Suprapubic skin (tissue), 4 donors: Measurements from ENCODE around the gene TMC2. TPM values are rescaled to one million over a fixed set of nuclear protein-coding genes. Genes with fewer than 3 reads are reported as not detected.

Source experiments
- DNase-seq, 2 donors: peaks; one replicate each; pipeline ENCODE4 v3.0.0-alpha.2; 2019; ENCODE audit warnings: low spot score in 2 of 2
- H3K27ac ChIP-seq: fragments of 200-600 bp; sonication (generic); one replicate; pipeline ENCODE4 v1.5.1; 2019
- H3K27me3 ChIP-seq: fragments of 200-600 bp; sonication (generic); one replicate; pipeline ENCODE4 v1.5.1; 2019
- H3K36me3 ChIP-seq: fragments of 200-600 bp; sonication (generic); one replicate; pipeline ENCODE4 v1.5.1; 2019
- H3K4me1 ChIP-seq: fragments of 200-600 bp; sonication (generic); one replicate; pipeline ENCODE4 v1.5.1; 2019
- H3K4me3 ChIP-seq: fragments of 200-600 bp; sonication (generic); one replicate; pipeline ENCODE4 v1.5.1; 2019; ENCODE audit warnings: mild to moderate bottlenecking
- H3K9me3 ChIP-seq: fragments of 200-600 bp; sonication (generic); one replicate; pipeline ENCODE4 v1.5.1; 2019
- CTCF ChIP-seq, 2 donors: fragments of 200-600 bp in 1 of 2; fragments of 450-650 bp in 1 of 2; sonication (generic) in 1 of 2; IDR thresholded peaks; one replicate each; pipeline ENCODE4 v1.5.1; 2016 to 2019; ENCODE audit warnings: antibody characterized with exemption in 2 of 2, mild to moderate bottlenecking in 1 of 2, moderate library complexity in 1 of 2
- EP300 ChIP-seq: sonication (generic); formaldehyde crosslinking; IDR thresholded peaks from one replicate; pipeline ENCODE4 v1.6.1; 2017; ENCODE audit warnings: antibody characterized with exemption
- POLR2A ChIP-seq, 2 donors: fragments of 450-650 bp; IDR thresholded peaks; one replicate each; pipeline ENCODE4 v1.6.1; 2017; ENCODE audit warnings: antibody characterized with exemption in 2 of 2, mild to moderate bottlenecking in 2 of 2, moderate library complexity in 2 of 2
- POLR2AphosphoS5 ChIP-seq, 3 donors: sonication (generic); formaldehyde crosslinking; IDR thresholded peaks; one replicate each; pipeline ENCODE4 v1.6.1; 2017; ENCODE audit warnings: antibody characterized with exemption in 3 of 3
- WGBS: methylation state at CpG from one replicate; pipeline ENCODE4 v1.1.5; 2018; 5-methylcytosine and 5-hydroxymethylcytosine counted together
- total RNA-seq, 4 donors: library from RNA; depleted of rRNA; stranded (reverse); fragments of >200 nt; gene quantifications; one replicate each; pipeline ENCODE4 v1.1.0, GENCODE V29; 2016

The TMC2 gene
- total RNA-seq, 4 donors from 2014 or later = not detected

- Histone ChIP-seq H3K27me3 (no peaks in the 10 kb centered on the region), H3K36me3 (no peaks in the 10 kb centered on the region), H3K4me3 (peak within 1 kb of the TSS; percentile 79), H3K9me3 (no peaks in the 10 kb centered on the region), H3K4me1 (peaks cover 18% of the 10 kb centered on the region), H3K27ac (peak within 1 kb of the TSS; percentile 80)
- peak; percentile 86 to 89 for DNase-seq
- under 1% methylated on average over 37 of the region's 53 CpGs for WGBS
- TF ChIP-seq POLR2AphosphoS5 (IDR thresholded peaks at IDR 0.05) = peak in 1 of 3 donors; percentile 6
- peak in 1 of 2 donors; percentile 22 for TF ChIP-seq POLR2A (IDR thresholded peaks at IDR 0.05)
- TF ChIP-seq CTCF (IDR thresholded peaks at IDR 0.05) = no peak
- no peak for TF ChIP-seq EP300
Measured at GRCh38 chr20:2508631-2509467, 27.5 kb upstream of the TMC2 start, which contains the start of gene ZNF343. ZNF343 (minus strand) TSS chr20:2508915; CDS start chr20:2493895, 15,020 bp downstream.

DNA sequence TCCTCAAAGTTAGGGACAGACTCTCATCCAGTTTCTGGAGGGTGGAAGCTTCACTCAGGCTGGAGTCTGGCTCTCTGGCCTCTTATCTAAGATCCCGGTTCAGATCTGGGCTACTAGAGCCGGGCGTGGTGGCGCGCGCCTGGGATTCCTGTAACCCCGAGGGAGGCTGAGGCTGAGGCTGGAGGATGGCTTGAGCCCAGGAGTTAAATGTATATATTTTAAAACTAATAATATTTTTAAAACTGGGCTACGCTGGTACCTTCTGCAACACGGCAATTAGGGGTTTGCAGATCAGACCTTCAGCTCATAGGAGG, 26.9 kb upstream of the TMC2 start:
- Histone ChIP-seq H3K27ac (peak overlapping the region; percentile 80), H3K27me3 (no peaks in the 10 kb centered on the region), H3K4me1 (peaks cover 18% of the 10 kb centered on the region), H3K36me3 (no peaks in the 10 kb centered on the region), H3K4me3 (peak overlapping the region; percentile 79), H3K9me3 (no peaks in the 10 kb centered on the region)
- DNase-seq = no peak
- TF ChIP-seq POLR2A (IDR thresholded peaks at IDR 0.05) (no peak), EP300 (no peak), POLR2AphosphoS5 (IDR thresholded peaks at IDR 0.05) (no peak), CTCF (IDR thresholded peaks at IDR 0.05) (no peak)
- 61% methylated on average over 9 of the region's 9 CpGs for WGBS

GRCh38 chr20:2509794-2510193, 26.6 kb upstream of the TMC2 start:
- H3K36me3 ChIP-seq = no peaks in the 10 kb centered on the region
- peaks cover 18% of the 10 kb centered on the region for H3K4me1 ChIP-seq
- H3K4me3 ChIP-seq = peak overlapping the region; percentile 79
- no peak overlapping the region for H3K27ac ChIP-seq
- no peaks in the 10 kb centered on the region for H3K27me3 ChIP-seq
- TF ChIP-seq CTCF (IDR thresholded peaks at IDR 0.05) = no peak
- no peak for TF ChIP-seq POLR2AphosphoS5 (IDR thresholded peaks at IDR 0.05)
- TF ChIP-seq EP300 = no peak
- no peak for TF ChIP-seq POLR2A (IDR thresholded peaks at IDR 0.05)
- no peak for DNase-seq
- no peaks in the 10 kb centered on the region for H3K9me3 ChIP-seq
- 92% methylated on average over 3 of the region's 3 CpGs for WGBS

DNA sequence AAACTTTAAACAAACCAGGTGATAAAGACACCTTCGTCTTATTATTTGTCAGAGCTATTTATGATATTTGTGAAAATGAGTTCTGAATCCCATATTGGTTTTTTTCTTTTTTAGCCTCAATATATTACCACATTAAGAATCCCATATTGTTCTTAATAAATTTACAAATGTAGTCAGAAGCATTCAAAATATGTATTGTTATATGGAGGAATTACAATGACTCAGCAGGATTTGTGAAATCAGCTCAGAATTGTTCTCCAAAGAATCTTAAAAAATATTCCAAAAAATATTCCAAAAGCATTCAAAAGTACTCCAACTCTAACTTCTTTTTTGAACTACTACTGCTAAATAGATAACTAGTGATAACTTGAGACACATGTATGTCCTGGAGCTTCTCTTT, 21.2 kb upstream of the TMC2 start:
- WGBS = 92% methylated on average over 1 of the region's 1 CpG
- Histone ChIP-seq H3K4me1 (no peaks in the 10 kb centered on the region), H3K9me3 (no peaks in the 10 kb centered on the region), H3K4me3 (no peak overlapping the region), H3K27ac (no peak overlapping the region), H3K36me3 (no peaks in the 10 kb centered on the region), H3K27me3 (no peaks in the 10 kb centered on the region)
- TF ChIP-seq POLR2AphosphoS5 (IDR thresholded peaks at IDR 0.05) = no peak
- no peak for TF ChIP-seq CTCF (IDR thresholded peaks at IDR 0.05)
- TF ChIP-seq EP300 = no peak
- TF ChIP-seq POLR2A (IDR thresholded peaks at IDR 0.05) = no peak
- DNase-seq = no peak

GRCh38 chr20:2516399-2516798, 20.0 kb upstream of the TMC2 start:
- TF ChIP-seq CTCF (IDR thresholded peaks at IDR 0.05) (no peak), POLR2AphosphoS5 (IDR thresholded peaks at IDR 0.05) (no peak), EP300 (no peak), POLR2A (IDR thresholded peaks at IDR 0.05) (no peak)
- WGBS = 81% methylated on average over 2 of the region's 2 CpGs
- Histone ChIP-seq H3K4me1 (no peaks in the 10 kb centered on the region), H3K36me3 (no peaks in the 10 kb centered on the region), H3K9me3 (no peaks in the 10 kb centered on the region), H3K27ac (no peak overlapping the region), H3K4me3 (no peak overlapping the region), H3K27me3 (no peaks in the 10 kb centered on the region)
- no peak for DNase-seq
